Breast epithelium (tissue), 4 donors: ENCODE data around the gene CNIH1. TPM values are rescaled to one million over a fixed set of nuclear protein-coding genes. Genes with fewer than 3 reads are reported as not detected.

Source experiments
- DNase-seq, 2 donors: peaks; one replicate each; pipeline ENCODE4 v3.0.0-alpha.2; 2019; ENCODE audit warnings: low spot score in 2 of 2
- H3K27ac ChIP-seq, 2 donors: fragments of 200-600 bp; sonication (generic) in 1 of 2; one replicate each; pipeline ENCODE4 v1.5.1; 2016 to 2019; ENCODE audit warnings: mild to moderate bottlenecking in 1 of 2
- H3K27me3 ChIP-seq, 2 donors: fragments of 200-600 bp; sonication (generic) in 1 of 2; one replicate each; pipeline versions ENCODE4 v1.5.1 to v1.6.0; 2017 to 2019; ENCODE audit warnings: control low read depth in 1 of 2, mild to moderate bottlenecking in 1 of 2
- H3K36me3 ChIP-seq: fragments of 200-600 bp; one replicate; pipeline ENCODE4 v1.5.1; 2019
- H3K4me1 ChIP-seq, 2 donors: fragments of 200-600 bp; sonication (generic); one replicate each; pipeline ENCODE4 v1.5.1; 2016 to 2019; ENCODE audit warnings: control low read depth in 1 of 2
- H3K4me3 ChIP-seq, 3 donors: fragments of 200-600 bp; sonication (generic); 1 replicate in 2 of 3; 2 replicates in 1 of 3; pipeline ENCODE4 v1.5.1; 2016 to 2019; ENCODE audit warnings: mild to moderate bottlenecking in 3 of 3, moderate library complexity in 2 of 3
- H3K9me3 ChIP-seq, 2 donors: fragments of 200-600 bp; sonication (generic) in 1 of 2; one replicate each; pipeline ENCODE4 v1.5.1; 2016 to 2019; ENCODE audit warnings: control low read depth in 1 of 2
- CTCF ChIP-seq, 3 donors: fragments of 450-650 bp; IDR thresholded peaks; one replicate each; pipeline ENCODE4 v1.5.1; 2016 to 2017; ENCODE audit warnings: antibody characterized with exemption in 3 of 3, mild to moderate bottlenecking in 3 of 3, moderate library complexity in 3 of 3
- POLR2A ChIP-seq: fragments of 450-650 bp; IDR thresholded peaks from one replicate; pipeline ENCODE4 v1.6.1; 2016; ENCODE audit warnings: antibody characterized with exemption, mild to moderate bottlenecking, moderate library complexity
- POLR2AphosphoS5 ChIP-seq, 3 donors: sonication (generic); formaldehyde crosslinking; IDR thresholded peaks; one replicate each; pipeline ENCODE4 v1.6.1; 2017; ENCODE audit warnings: antibody characterized with exemption in 3 of 3
- intact Hi-C: fragments of 100-400 bp; cut with DNase I; formaldehyde crosslinking; loops from one replicate; pipeline ENCODE4 v1.15.1; 2023; ENCODE audit warnings: low total_unique reads
- total RNA-seq, 3 donors: library from RNA; depleted of rRNA; stranded (reverse); fragments of >200 nt; gene quantifications; one replicate each; pipeline ENCODE4 v1.1.0, GENCODE V29; 2016

The CNIH1 gene
- total RNA-seq, 3 donors from 2014 or later: 120 to 200 (median 146) TPM

DNA sequence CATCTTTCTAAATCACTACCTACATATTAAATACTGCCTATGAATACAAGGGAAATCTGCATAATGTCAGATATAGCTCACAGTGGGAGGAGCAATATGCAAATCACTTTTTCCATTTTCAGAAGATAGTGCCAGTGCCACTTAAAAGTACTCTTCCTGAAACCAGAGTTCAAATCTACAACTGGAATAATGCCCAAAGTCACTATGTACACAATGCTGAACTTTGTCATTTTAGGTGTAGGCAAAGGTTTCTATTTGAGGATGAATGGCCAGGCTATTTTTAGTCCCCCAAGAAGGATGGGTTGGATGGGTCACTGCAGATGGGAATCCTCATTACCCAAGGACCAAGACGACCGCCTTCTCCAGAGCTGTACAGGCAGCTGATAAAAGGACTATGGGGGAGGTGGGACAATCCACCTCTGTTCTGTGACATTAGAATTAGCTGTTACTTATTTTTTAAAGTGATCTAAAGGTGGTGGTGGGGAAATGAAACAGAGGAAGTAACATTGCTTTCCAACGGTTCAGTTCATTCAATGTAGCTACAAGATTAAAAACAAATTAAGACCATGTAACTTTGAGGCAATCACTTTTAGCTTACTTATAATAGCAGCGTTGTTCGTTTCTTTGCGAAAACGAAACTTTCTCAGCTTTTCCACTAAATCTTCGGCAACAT is 42.0 kb upstream of the CNIH1 start:
- Histone ChIP-seq H3K27ac (no peak overlapping the region), H3K9me3 (no peaks in the 10 kb centered on the region), H3K36me3 (no peaks in the 10 kb centered on the region), H3K27me3 (no peaks in the 10 kb centered on the region), H3K4me1 (no peaks in the 10 kb centered on the region), H3K4me3 (no peak overlapping the region)
- TF ChIP-seq CTCF (IDR thresholded peaks at IDR 0.05) (no peak), POLR2AphosphoS5 (IDR thresholded peaks at IDR 0.05) (no peak), POLR2A (no peak)
- no peak for DNase-seq
- intact Hi-C loops: no loop called here

DNA sequence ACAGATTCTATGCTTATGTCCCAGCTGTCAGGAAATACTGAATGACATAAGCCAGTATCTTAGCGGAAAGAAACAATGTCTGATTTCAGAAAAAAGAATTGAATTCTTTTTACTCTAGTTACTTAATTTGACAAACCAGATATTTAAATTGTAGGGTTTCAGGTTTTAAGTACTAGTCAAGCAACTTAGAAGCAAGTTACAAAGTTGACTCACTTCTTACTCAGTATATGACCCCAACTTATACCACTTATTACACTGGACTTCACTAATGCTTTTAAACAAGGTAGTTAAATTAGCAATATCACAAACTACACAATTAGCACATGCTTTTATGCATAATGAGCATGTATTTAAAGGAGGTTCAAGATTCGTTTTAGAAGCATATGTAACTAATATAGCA is 40.5 kb upstream of the CNIH1 start:
- DNase-seq: no peak
- Histone ChIP-seq H3K4me3 (no peak overlapping the region), H3K4me1 (no peaks in the 10 kb centered on the region), H3K27ac (no peak overlapping the region), H3K36me3 (no peaks in the 10 kb centered on the region), H3K9me3 (no peaks in the 10 kb centered on the region), H3K27me3 (no peaks in the 10 kb centered on the region)
- TF ChIP-seq POLR2A (no peak), CTCF (IDR thresholded peaks at IDR 0.05) (no peak), POLR2AphosphoS5 (IDR thresholded peaks at IDR 0.05) (no peak)
- intact Hi-C loops: no loop called here

DNA sequence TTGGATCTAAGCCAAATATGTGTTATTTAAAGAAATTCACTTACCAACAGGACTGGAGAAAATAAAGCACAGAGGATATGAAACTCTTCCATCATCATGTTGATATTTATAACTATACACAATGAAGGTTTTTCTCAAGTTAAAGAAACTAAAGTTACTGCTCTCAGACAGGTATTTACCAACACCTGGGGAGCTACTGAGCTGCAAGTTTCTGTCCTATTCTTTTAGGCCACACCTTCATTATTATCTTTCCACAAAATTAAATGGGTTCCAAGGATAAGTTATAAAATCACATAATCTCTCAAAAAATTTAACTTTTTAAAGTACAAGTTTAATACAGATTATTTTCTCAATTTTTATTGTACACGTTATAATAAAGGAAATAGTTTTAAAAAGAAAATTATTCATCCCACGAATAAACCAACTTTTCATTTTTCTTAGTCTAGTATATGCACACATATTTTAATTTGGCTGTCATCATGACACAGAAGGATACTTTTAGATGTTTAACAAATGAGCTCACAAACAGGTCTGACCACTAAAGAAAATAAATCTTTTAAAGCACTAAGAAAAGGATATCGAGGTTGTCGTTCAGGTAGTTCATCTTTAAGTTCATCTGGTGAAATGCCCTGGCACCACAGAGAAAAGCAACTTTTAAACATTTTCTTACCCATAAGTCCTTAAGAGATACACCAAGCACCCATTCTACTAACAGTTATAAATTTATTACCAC is 39.8 kb upstream of the CNIH1 start:
- Histone ChIP-seq H3K4me3 (no peak overlapping the region), H3K36me3 (no peaks in the 10 kb centered on the region), H3K27ac (no peak overlapping the region), H3K4me1 (no peaks in the 10 kb centered on the region), H3K27me3 (no peaks in the 10 kb centered on the region), H3K9me3 (no peaks in the 10 kb centered on the region)
- intact Hi-C loops: no loop called here
- DNase-seq: no peak
- TF ChIP-seq CTCF (IDR thresholded peaks at IDR 0.05) (no peak), POLR2A (no peak), POLR2AphosphoS5 (IDR thresholded peaks at IDR 0.05) (no peak)

GRCh38 chr14:54478636-54479215 is 37.6 kb upstream of the CNIH1 start:
- H3K27ac ChIP-seq: no peak overlapping the region
- TF ChIP-seq POLR2A: no peak
- no peak for TF ChIP-seq POLR2AphosphoS5 (IDR thresholded peaks at IDR 0.05)
- no peak for TF ChIP-seq CTCF (IDR thresholded peaks at IDR 0.05)
- no peaks in the 10 kb centered on the region for H3K9me3 ChIP-seq
- H3K36me3 ChIP-seq: no peaks in the 10 kb centered on the region
- intact Hi-C loops: no loop called here
- no peak for DNase-seq
- H3K4me1 ChIP-seq: no peaks in the 10 kb centered on the region
- no peaks in the 10 kb centered on the region for H3K27me3 ChIP-seq
- no peak overlapping the region for H3K4me3 ChIP-seq

DNA sequence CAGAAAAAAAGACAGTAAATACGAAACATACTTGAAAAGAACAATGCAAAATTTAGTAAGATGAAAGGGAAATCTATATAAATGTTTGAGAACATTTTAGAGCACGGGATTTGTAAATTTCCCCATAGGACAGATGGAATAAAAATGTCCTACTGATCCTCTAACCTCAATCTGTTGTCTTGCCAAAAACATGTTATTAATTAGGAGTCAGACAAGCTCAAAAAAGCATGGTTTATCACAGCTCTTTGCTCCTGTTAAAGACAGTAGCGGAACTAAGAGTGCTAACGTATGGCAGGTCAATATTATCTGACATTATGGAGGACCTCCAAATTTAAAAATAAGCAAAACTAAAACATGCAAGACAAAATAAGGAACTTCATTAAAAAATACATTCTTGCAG is 34.7 kb upstream of the CNIH1 start:
- no peaks in the 10 kb centered on the region for H3K9me3 ChIP-seq
- H3K4me1 ChIP-seq: no peaks in the 10 kb centered on the region
- no peaks in the 10 kb centered on the region for H3K36me3 ChIP-seq
- no peak overlapping the region for H3K27ac ChIP-seq
- DNase-seq: no peak
- TF ChIP-seq POLR2A (no peak), CTCF (IDR thresholded peaks at IDR 0.05) (no peak), POLR2AphosphoS5 (IDR thresholded peaks at IDR 0.05) (no peak)
- H3K27me3 ChIP-seq: no peaks in the 10 kb centered on the region
- intact Hi-C loops: no loop called here
- H3K4me3 ChIP-seq: no peak overlapping the region
